ENCODE data around the gene SNRK.

- TF ChIP-seq EZH2 (IDR thresholded peaks at IDR 0.05; ENCODE audit: low read length, unreplicated experiment), result no peak
- no peak for TF ChIP-seq EZH2phosphoT487 (IDR thresholded peaks at IDR 0.05; ENCODE audit: borderline replicate concordance, low read length)
- no peak for TF ChIP-seq CTCF (conservative IDR thresholded peaks at IDR 0.05; ENCODE audit: low read depth, low read length)
These were observed 696 bp upstream of the SNRK start for GRCh38 chr3:43285644-43286043.
